Natural killer cell (primary cell): ENCODE data around the gene SEMA4B. TPM values are rescaled to one million over a fixed set of nuclear protein-coding genes. Genes with fewer than 3 reads are reported as not detected.

Experiments used
- ATAC-seq, 3 donors: fragments of 150-1000 bp in 2 of 3; fragments of 200-7000 bp in 1 of 3; cut with Tn5 transposase; 1 replicate in 1 of 3; 2 replicates in 2 of 3; pipeline ENCODE4 v1.10.0; 2021; ENCODE audit warnings: mild to moderate bottlenecking in 2 of 3, moderate library complexity in 2 of 3
- DNase-seq, 2 donors: peaks; one replicate each; pipeline versions ENCODE4 v3.0.0 to v3.0.0-alpha.2; 2013 to 2021; ENCODE audit warnings: mixed read lengths in 1 of 2
- H3K27ac ChIP-seq: one replicate; pipeline ENCODE4 v1.5.1; 2013; ENCODE audit warnings: mild to moderate bottlenecking, low read length
- H3K27me3 ChIP-seq: one replicate; pipeline ENCODE4 v1.6.1; 2013; ENCODE audit warnings: low read length; ENCODE audit not compliant: control insufficient read depth, insufficient read depth
- H3K36me3 ChIP-seq: one replicate; pipeline ENCODE4 v1.6.1; 2013; ENCODE audit warnings: low read length; ENCODE audit not compliant: control insufficient read depth, insufficient read depth
- H3K4me1 ChIP-seq: one replicate; pipeline ENCODE4 v1.6.1; 2013; ENCODE audit warnings: low read length; ENCODE audit not compliant: control insufficient read depth, insufficient read depth
- H3K4me3 ChIP-seq: one replicate; pipeline ENCODE4 v1.5.1; 2013; ENCODE audit warnings: low read length
- H3K9me3 ChIP-seq: one replicate; pipeline ENCODE4 v1.6.1; 2013; ENCODE audit warnings: low read length; ENCODE audit not compliant: control insufficient read depth, insufficient read depth
- H3K27ac Mint-ChIP-seq, 2 donors: one replicate each; pipeline ENCODE4 v1.8.0; 2022; ENCODE audit warnings: mild to moderate bottlenecking in 2 of 2, mixed read lengths in 2 of 2, moderate library complexity in 1 of 2
- H3K27me3 Mint-ChIP-seq, 2 donors: one replicate each; pipeline ENCODE4 v1.8.0; 2022; ENCODE audit warnings: low read depth in 2 of 2, mixed read lengths in 2 of 2
- H3K36me3 Mint-ChIP-seq: one replicate; pipeline ENCODE4 v1.8.0; 2022; ENCODE audit warnings: mixed read lengths
- H3K4me1 Mint-ChIP-seq, 2 donors: one replicate each; pipeline ENCODE4 v1.8.0; 2022; ENCODE audit warnings: mixed read lengths in 2 of 2
- H3K4me3 Mint-ChIP-seq: one replicate; pipeline ENCODE4 v1.8.0; 2022; ENCODE audit warnings: mild to moderate bottlenecking, moderate library complexity, mixed read lengths
- H3K9me3 Mint-ChIP-seq, 2 donors: one replicate each; pipeline ENCODE4 v1.8.0; 2022; ENCODE audit warnings: mixed read lengths in 2 of 2
- WGBS: methylation state at CpG from one replicate; pipeline ENCODE4 v1.1.7; 2013; ENCODE audit warnings: missing lambda C conversion rate; ENCODE audit not compliant: insufficient coverage; 5-methylcytosine and 5-hydroxymethylcytosine counted together
- intact Hi-C: fragments of 100-400 bp; cut with micrococcal nuclease; formaldehyde crosslinking; loops from one replicate; pipeline ENCODE4 v1.14.2; 2022
- total RNA-seq, 4 donors: library from RNA; stranded (reverse); fragments of 120-200 nt in 1 of 4; gene quantifications; one replicate each; pipeline versions ENCODE4 v1.2.3 to v1.2.4, GENCODE V29; 2013 to 2022
- TF ChIP-seq, protein P1 (sequence below): fragments of 200-600 bp; IDR thresholded peaks from one replicate; pipeline ENCODE4 v1.8.0; 2022; ENCODE audit warnings: antibody characterized with exemption

SEMA4B gene
- total RNA-seq, 3 donors from 2014 or later (not counting 1 experiment from before 2014, with no cell fraction given): 13.1 to 28.1 (median 25.0) TPM

DNA sequence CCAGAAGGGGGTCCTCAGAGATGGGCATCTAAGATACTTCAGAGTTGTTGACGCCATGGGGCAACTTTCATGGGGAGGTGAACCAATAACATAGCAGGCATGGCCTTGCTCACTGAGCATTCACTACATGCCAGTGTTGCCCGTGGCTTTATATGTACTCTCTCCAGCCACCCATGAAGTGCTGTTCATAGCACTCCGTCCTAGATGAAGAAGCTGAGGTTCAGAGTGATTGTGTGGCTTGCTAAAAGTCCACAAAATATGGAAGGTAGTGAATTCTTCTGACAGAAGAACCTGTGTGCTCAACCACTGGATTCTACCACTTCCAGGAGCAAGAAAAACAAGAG, 9.8 kb upstream of the SEMA4B start:
- Histone ChIP-seq H3K27me3 (no peaks in the 10 kb centered on the region), H3K27ac (peak overlapping the region; percentile 75), H3K36me3 (no peaks in the 10 kb centered on the region), H3K9me3 (no peaks in the 10 kb centered on the region), H3K4me3 (no peak overlapping the region), H3K4me1 (peaks cover 56% of the 10 kb centered on the region)
- Mint-ChIP-seq H3K4me1 (peaks cover 17 to 26% of the 10 kb centered on the region in 2 donors), H3K9me3 (no peaks in the 10 kb centered on the region), H3K36me3 (no peaks in the 10 kb centered on the region), H3K4me3 (peak overlapping the region; percentile 49), H3K27me3 (no peaks in the 10 kb centered on the region), H3K27ac (peak overlapping the region; percentile 20 to 27)
- 74% methylated on average over 2 of the region's 3 CpGs for WGBS
- intact Hi-C loops: no loop called here
- TF ChIP-seq, protein P1, sequence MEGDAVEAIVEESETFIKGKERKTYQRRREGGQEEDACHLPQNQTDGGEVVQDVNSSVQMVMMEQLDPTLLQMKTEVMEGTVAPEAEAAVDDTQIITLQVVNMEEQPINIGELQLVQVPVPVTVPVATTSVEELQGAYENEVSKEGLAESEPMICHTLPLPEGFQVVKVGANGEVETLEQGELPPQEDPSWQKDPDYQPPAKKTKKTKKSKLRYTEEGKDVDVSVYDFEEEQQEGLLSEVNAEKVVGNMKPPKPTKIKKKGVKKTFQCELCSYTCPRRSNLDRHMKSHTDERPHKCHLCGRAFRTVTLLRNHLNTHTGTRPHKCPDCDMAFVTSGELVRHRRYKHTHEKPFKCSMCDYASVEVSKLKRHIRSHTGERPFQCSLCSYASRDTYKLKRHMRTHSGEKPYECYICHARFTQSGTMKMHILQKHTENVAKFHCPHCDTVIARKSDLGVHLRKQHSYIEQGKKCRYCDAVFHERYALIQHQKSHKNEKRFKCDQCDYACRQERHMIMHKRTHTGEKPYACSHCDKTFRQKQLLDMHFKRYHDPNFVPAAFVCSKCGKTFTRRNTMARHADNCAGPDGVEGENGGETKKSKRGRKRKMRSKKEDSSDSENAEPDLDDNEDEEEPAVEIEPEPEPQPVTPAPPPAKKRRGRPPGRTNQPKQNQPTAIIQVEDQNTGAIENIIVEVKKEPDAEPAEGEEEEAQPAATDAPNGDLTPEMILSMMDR: no peak
- ATAC-seq (no peak), DNase-seq (no peak)

DNA sequence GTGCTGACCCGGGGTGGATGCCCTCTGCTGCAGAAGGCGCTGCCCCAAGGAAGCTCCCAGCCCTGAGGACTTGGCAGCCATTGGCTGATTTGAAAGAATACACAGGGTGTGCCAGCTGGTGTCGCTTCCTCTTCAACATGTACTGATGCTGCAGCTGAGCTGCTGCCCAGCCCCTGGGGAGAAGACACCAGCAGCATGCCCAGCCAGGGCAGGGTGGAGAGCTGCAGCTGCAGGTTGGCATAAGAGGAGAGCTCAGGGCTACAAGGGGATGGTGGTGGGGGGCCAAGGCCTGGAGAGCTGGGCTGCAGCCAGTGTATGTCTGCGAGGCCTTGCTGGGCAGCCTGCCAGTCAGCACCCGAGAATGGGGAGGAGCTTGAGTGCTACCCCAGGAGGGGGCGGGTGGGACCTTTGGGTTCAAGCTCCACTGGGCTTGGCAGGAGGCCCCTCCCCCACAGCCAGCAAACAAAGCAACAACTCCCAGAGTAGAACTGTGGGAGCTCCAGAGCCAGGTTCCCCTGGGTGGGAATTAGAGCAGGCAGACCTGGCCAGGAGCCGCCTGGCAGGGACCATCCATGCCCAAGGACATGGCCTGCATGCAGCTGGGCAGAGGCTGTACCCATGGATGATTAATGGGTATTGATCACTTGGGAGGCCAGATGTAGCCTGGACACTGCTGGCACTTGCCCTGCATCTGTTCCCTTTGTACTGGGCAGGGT, 9.2 kb upstream of the SEMA4B start:
- H3K4me3 Mint-ChIP-seq: peak overlapping the region; percentile 35
- Histone ChIP-seq H3K4me3 (no peak overlapping the region), H3K4me1 (peaks cover 53% of the 10 kb centered on the region), H3K27ac (peak overlapping the region; percentile 75), H3K9me3 (no peaks in the 10 kb centered on the region), H3K27me3 (no peaks in the 10 kb centered on the region), H3K36me3 (no peaks in the 10 kb centered on the region)
- no peaks in the 10 kb centered on the region for H3K27me3 Mint-ChIP-seq
- DNase-seq (peak in 1 of 2 donors; percentile 56), ATAC-seq (peak; percentile 31 to 70 (median 66))
- 27% methylated on average over 7 of the region's 7 CpGs for WGBS
- no peaks in the 10 kb centered on the region for H3K9me3 Mint-ChIP-seq
- TF ChIP-seq, protein P1: no peak
- no peaks in the 10 kb centered on the region for H3K36me3 Mint-ChIP-seq
- H3K4me1 Mint-ChIP-seq: peaks cover 17 to 26% of the 10 kb centered on the region in 2 donors
- peak overlapping the region; percentile 20 to 27 for H3K27ac Mint-ChIP-seq
- intact Hi-C loops: no loop called here

DNA sequence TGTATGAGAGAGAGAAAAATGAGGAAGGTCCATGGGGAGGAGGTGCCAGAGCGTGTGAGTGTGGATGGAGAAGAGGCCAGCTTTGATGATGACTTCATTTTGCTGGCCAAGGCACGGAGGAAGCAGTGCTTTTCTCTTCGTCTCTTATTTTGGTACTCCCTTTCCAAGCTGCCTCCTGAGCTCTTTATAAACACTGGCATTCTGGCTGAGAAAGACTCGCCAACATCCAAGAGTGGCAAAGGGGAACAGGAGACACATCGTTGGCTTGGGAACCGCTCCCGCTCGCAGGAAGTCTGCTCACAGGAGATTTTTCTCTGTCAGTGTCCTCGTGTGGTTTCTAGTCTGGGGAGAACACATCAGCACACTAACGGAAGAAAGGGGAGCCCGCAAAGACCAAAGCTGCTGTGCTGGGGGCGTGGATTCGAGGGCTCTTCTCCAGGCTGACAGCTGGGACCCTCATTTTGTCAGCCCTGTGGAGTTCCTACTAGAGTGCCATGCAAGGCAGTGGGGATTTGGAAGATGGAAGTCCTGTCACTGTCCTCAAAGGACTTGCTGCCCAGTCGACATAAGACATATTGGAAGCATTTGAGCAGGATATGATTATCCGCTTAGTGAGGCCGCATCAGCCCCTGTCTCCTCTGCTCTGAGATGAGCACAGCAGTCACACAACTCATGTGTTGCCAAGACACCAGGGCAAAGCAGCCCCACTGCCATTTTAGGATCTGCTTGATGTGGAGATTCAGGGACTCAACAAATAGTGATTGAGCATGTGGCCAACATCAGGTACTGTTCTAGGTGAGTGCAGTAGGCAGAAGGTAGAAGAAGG, 8.0 kb upstream of the SEMA4B start:
- DNase-seq: peak in 1 of 2 donors; percentile 34
- Histone ChIP-seq H3K27ac (peak overlapping the region; percentile 42), H3K4me3 (no peak overlapping the region), H3K27me3 (no peaks in the 10 kb centered on the region), H3K9me3 (no peaks in the 10 kb centered on the region), H3K4me1 (peaks cover 44% of the 10 kb centered on the region), H3K36me3 (no peaks in the 10 kb centered on the region)
- peak overlapping the region; percentile 1 for H3K4me3 Mint-ChIP-seq
- H3K27ac Mint-ChIP-seq: no peak overlapping the region
- WGBS: 33% methylated on average over 16 of the region's 16 CpGs
- peaks cover 17 to 26% of the 10 kb centered on the region in 2 donors for H3K4me1 Mint-ChIP-seq
- no peaks in the 10 kb centered on the region for H3K9me3 Mint-ChIP-seq
- intact Hi-C loops: no loop called here
- peak in 2 of 3 donors; percentile 25 to 46 for ATAC-seq
- TF ChIP-seq, protein P1: no peak
- no peaks in the 10 kb centered on the region for H3K27me3 Mint-ChIP-seq
- no peaks in the 10 kb centered on the region for H3K36me3 Mint-ChIP-seq
